Spleen (tissue), 7 donors: ENCODE measurements around the gene MTA1.

ENCODE experiments used
- POLR2A ChIP-seq, 3 donors: fragments of 450-650 bp; IDR thresholded peaks; one replicate each; pipeline ENCODE4 v1.5.1; 2017; ENCODE audit warnings: antibody characterized with exemption in 3 of 3, mild to moderate bottlenecking in 1 of 3
- POLR2AphosphoS5 ChIP-seq, 3 donors: sonication (generic); formaldehyde crosslinking; IDR thresholded peaks; one replicate each; pipeline ENCODE4 v1.5.1; 2017; ENCODE audit warnings: antibody characterized with exemption in 3 of 3
- TF ChIP-seq, protein P1 (sequence below), 11 experiments: fragments of 200-600 bp in 7 of 11; fragments of 450-650 bp in 4 of 11; sonication (generic) in 4 of 11; IDR thresholded peaks in 8 of 11; conservative IDR thresholded peaks in 3 of 11; 1 replicate in 7 of 11; 2 replicates in 4 of 11; pipeline versions ENCODE4 v1.4.0 to v1.8.0; 2016 to 2021; ENCODE audit warnings: antibody characterized with exemption in 11 of 11, inconsistent platforms in 4 of 11, mild to moderate bottlenecking in 1 of 11
- donor health status: DM: no; HTN: no; CAD: no; lungs with moderate emphysema.
- donor health status: DM: no; HTN: no; CAD: no.
- donor health status: DM: no; HTN: no; CAD: no.

DNA sequence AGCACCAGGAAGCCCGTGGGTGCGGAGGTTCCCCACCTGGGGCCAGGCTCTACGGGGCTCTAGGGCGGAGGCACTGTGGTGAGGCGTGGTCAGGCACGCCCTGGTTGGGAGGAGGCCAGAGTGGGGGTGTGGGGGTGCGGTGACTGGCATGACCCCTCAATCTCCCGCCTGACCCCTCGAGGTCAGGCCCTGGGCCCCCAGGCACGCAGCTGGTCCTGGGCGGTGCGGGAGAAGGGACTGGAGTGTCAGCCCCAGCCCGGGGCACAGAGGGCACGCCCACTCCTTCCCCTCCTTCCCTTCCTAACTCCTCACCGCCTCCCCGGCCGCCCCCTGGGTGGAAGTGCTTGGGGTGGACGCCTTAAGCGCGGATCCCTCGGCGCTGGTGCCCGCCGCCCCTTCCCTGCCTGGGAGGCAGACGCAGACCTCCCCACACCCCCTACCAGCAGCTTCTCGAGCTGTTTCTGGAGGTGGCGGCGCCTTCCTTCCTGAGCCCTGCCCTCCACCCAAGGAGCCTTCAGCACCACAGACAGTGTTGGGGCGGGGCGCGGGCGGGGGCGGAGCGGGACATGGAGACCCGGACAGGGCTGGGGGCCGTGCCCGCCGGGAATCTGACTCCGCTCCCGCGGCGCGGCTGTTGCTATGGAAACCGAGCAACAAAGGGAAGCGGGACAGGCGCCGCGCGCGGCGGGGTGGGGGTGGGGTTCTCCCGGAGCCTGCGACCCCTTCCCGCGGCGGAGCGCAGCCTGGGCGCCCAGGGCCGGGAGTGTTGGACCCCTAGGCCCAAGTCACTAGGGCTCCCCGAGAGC lies 54.3 kb downstream of the MTA1 start:
- TF ChIP-seq, protein P1, sequence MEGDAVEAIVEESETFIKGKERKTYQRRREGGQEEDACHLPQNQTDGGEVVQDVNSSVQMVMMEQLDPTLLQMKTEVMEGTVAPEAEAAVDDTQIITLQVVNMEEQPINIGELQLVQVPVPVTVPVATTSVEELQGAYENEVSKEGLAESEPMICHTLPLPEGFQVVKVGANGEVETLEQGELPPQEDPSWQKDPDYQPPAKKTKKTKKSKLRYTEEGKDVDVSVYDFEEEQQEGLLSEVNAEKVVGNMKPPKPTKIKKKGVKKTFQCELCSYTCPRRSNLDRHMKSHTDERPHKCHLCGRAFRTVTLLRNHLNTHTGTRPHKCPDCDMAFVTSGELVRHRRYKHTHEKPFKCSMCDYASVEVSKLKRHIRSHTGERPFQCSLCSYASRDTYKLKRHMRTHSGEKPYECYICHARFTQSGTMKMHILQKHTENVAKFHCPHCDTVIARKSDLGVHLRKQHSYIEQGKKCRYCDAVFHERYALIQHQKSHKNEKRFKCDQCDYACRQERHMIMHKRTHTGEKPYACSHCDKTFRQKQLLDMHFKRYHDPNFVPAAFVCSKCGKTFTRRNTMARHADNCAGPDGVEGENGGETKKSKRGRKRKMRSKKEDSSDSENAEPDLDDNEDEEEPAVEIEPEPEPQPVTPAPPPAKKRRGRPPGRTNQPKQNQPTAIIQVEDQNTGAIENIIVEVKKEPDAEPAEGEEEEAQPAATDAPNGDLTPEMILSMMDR (IDR thresholded peaks at IDR 0.05 in 8 of 11, conservative IDR thresholded peaks at IDR 0.05 in 3 of 11) = no peak
- TF ChIP-seq POLR2A (IDR thresholded peaks at IDR 0.05) (no peak), POLR2AphosphoS5 (IDR thresholded peaks at IDR 0.05) (peak in 2 of 3 donors; percentile 30 to 60)
